Testis (tissue), 2 donors: ENCODE measurements around the gene CLTC.

Source experiments
- POLR2A ChIP-seq: fragments of 450-650 bp; IDR thresholded peaks from one replicate; pipeline ENCODE4 v1.6.1; 2017; ENCODE audit warnings: antibody characterized with exemption, mild to moderate bottlenecking, moderate library complexity
- TF ChIP-seq, protein P1 (sequence below), 3 experiments: fragments of 450-650 bp in 2 of 3; fragments of 200-600 bp in 1 of 3; sonication (generic) in 1 of 3; IDR thresholded peaks; one replicate each; pipeline ENCODE4 v1.5.1; 2016 to 2019; ENCODE audit warnings: antibody characterized with exemption in 3 of 3, mild to moderate bottlenecking in 2 of 3, moderate library complexity in 1 of 3

- TF ChIP-seq, protein P1, sequence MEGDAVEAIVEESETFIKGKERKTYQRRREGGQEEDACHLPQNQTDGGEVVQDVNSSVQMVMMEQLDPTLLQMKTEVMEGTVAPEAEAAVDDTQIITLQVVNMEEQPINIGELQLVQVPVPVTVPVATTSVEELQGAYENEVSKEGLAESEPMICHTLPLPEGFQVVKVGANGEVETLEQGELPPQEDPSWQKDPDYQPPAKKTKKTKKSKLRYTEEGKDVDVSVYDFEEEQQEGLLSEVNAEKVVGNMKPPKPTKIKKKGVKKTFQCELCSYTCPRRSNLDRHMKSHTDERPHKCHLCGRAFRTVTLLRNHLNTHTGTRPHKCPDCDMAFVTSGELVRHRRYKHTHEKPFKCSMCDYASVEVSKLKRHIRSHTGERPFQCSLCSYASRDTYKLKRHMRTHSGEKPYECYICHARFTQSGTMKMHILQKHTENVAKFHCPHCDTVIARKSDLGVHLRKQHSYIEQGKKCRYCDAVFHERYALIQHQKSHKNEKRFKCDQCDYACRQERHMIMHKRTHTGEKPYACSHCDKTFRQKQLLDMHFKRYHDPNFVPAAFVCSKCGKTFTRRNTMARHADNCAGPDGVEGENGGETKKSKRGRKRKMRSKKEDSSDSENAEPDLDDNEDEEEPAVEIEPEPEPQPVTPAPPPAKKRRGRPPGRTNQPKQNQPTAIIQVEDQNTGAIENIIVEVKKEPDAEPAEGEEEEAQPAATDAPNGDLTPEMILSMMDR (IDR thresholded peaks at IDR 0.05), result no peak
- TF ChIP-seq POLR2A, result no peak
These were observed 103.3 kb downstream of the CLTC start for GRCh38 chr17:59723041-59723440.
